ENCODE measurements around the gene ARHGEF17.

ARHGEF17 gene

GRCh38 chr11:73401924-73402833 is 94.1 kb downstream of the ARHGEF17 start:
- no peak for DNase-seq (ENCODE audit: low read depth, low spot score)
- H3K27ac ChIP-seq = no peak overlapping the region

- DNase-seq (ENCODE audit: low read depth, low spot score) = no peak
- H3K27ac ChIP-seq = no peak overlapping the region
Observed at GRCh38 chr11:73402834-73403185, 94.7 kb downstream of the ARHGEF17 start.

GRCh38 chr11:73403541-73403940 is 95.5 kb downstream of the ARHGEF17 start:
- DNase-seq (ENCODE audit: low read depth, low spot score) = no peak
- H3K27ac ChIP-seq = no peak overlapping the region

GRCh38 chr11:73404048-73404447 is 96.0 kb downstream of the ARHGEF17 start:
- DNase-seq (ENCODE audit: low read depth, low spot score) = no peak
- H3K27ac ChIP-seq = no peak overlapping the region

GRCh38 chr11:73404506-73405145 is 96.5 kb downstream of the ARHGEF17 start:
- no peak for DNase-seq (ENCODE audit: low read depth, low spot score)
- no peak overlapping the region for H3K27ac ChIP-seq

GRCh38 chr11:73405146-73405510 is 97.1 kb downstream of the ARHGEF17 start:
- no peak overlapping the region for H3K27ac ChIP-seq
- no peak for DNase-seq (ENCODE audit: low read depth, low spot score)

GRCh38 chr11:73406131-73406530 is 98.1 kb downstream of the ARHGEF17 start:
- no peak overlapping the region for H3K27ac ChIP-seq
- no peak for DNase-seq (ENCODE audit: low read depth, low spot score)

GRCh38 chr11:73406619-73407018 is 98.5 kb downstream of the ARHGEF17 start:
- DNase-seq (ENCODE audit: low read depth, low spot score) = no peak
- H3K27ac ChIP-seq = no peak overlapping the region

GRCh38 chr11:73409431-73409830 is 101.4 kb downstream of the ARHGEF17 start:
- no peak overlapping the region for H3K27ac ChIP-seq
- no peak for DNase-seq (ENCODE audit: low read depth, low spot score)

- DNase-seq (ENCODE audit: low read depth, low spot score) = no peak
- H3K27ac ChIP-seq = no peak overlapping the region
Observed at GRCh38 chr11:73410627-73411026, 102.6 kb downstream of the ARHGEF17 start.

GRCh38 chr11:73411031-73411430 is 103.0 kb downstream of the ARHGEF17 start:
- DNase-seq (ENCODE audit: low read depth, low spot score) = no peak
- no peak overlapping the region for H3K27ac ChIP-seq

GRCh38 chr11:73412308-73412707 is 104.2 kb downstream of the ARHGEF17 start:
- DNase-seq (ENCODE audit: low read depth, low spot score) = no peak
- no peak overlapping the region for H3K27ac ChIP-seq

- no peak for DNase-seq (ENCODE audit: low read depth, low spot score)
- no peak overlapping the region for H3K27ac ChIP-seq
Observed at GRCh38 chr11:73413256-73413655, 105.2 kb downstream of the ARHGEF17 start.

- no peak overlapping the region for H3K27ac ChIP-seq
- no peak for DNase-seq (ENCODE audit: low read depth, low spot score)
Observed at GRCh38 chr11:73414977-73415651, 107.0 kb downstream of the ARHGEF17 start.

- H3K27ac ChIP-seq = no peak overlapping the region
- no peak for DNase-seq (ENCODE audit: low read depth, low spot score)
Observed at GRCh38 chr11:73415854-73416615, 108.0 kb downstream of the ARHGEF17 start.

- DNase-seq (ENCODE audit: low read depth, low spot score) = no peak
- no peak overlapping the region for H3K27ac ChIP-seq
Observed at GRCh38 chr11:73416786-73417185, 108.7 kb downstream of the ARHGEF17 start.

Measured in epithelial cell of prostate (primary cell).